HFFc6 (cell line): ENCODE measurements around the gene CRISP3. TPM values are rescaled to one million over a fixed set of nuclear protein-coding genes. Genes with fewer than 3 reads are reported as not detected.

ENCODE experiments used
- DNase-seq: peaks from one replicate; pipeline ENCODE4 v3.0.0-alpha.2; 2018
- H3K27ac Mint-ChIP-seq: 2 replicates; pipeline ENCODE4 v1.8.0; 2020; ENCODE audit warnings: mild to moderate bottlenecking, mixed read lengths
- H3K27me3 Mint-ChIP-seq: 2 replicates; pipeline ENCODE4 v1.8.0; 2021; ENCODE audit warnings: mild to moderate bottlenecking, moderate library complexity, mixed read lengths; ENCODE audit not compliant: insufficient read depth
- H3K36me3 Mint-ChIP-seq: 2 replicates; pipeline ENCODE4 v1.8.0; 2021; ENCODE audit warnings: low read depth, mixed read lengths
- H3K4me1 Mint-ChIP-seq: 2 replicates; pipeline ENCODE4 v1.8.0; 2020; ENCODE audit warnings: low read depth, mixed read lengths
- H3K4me3 Mint-ChIP-seq: 2 replicates; pipeline ENCODE4 v1.8.0; 2020; ENCODE audit warnings: mild to moderate bottlenecking, moderate library complexity, mixed read lengths
- H3K9me3 Mint-ChIP-seq: 2 replicates; pipeline ENCODE4 v1.8.0; 2020; ENCODE audit warnings: mild to moderate bottlenecking, mixed read lengths
- total RNA-seq, 6 experiments: library from RNA; stranded (reverse); fragmentation: NEBNext Ultra II Directional; extraction: Animal tissue kit (Norgen Biotek cat#: 25700); gene quantifications; 2 replicates in 1 of 6; 3 replicates in 5 of 6; pipeline ENCODE4 v1.2.3, GENCODE V29; 2021
- TF ChIP-seq, protein P1 (sequence below): fragments of 200-600 bp; sonication (generic); IDR thresholded peaks from 2 replicates; pipeline ENCODE4 v1.5.0; 2021; ENCODE audit warnings: antibody characterized with exemption, mild to moderate bottlenecking

The CRISP3 gene
- total RNA-seq, 6 experiments from 2014 or later: not detected

GRCh38 chr6:49782293-49782692 lies 38.1 kb upstream of the CRISP3 start:
- Mint-ChIP-seq H3K27me3 (no peaks in the 10 kb centered on the region), H3K4me3 (no peak overlapping the region), H3K36me3 (no peaks in the 10 kb centered on the region), H3K27ac (no peak overlapping the region), H3K4me1 (no peaks in the 10 kb centered on the region), H3K9me3 (peaks cover 32% of the 10 kb centered on the region)
- TF ChIP-seq, protein P1, sequence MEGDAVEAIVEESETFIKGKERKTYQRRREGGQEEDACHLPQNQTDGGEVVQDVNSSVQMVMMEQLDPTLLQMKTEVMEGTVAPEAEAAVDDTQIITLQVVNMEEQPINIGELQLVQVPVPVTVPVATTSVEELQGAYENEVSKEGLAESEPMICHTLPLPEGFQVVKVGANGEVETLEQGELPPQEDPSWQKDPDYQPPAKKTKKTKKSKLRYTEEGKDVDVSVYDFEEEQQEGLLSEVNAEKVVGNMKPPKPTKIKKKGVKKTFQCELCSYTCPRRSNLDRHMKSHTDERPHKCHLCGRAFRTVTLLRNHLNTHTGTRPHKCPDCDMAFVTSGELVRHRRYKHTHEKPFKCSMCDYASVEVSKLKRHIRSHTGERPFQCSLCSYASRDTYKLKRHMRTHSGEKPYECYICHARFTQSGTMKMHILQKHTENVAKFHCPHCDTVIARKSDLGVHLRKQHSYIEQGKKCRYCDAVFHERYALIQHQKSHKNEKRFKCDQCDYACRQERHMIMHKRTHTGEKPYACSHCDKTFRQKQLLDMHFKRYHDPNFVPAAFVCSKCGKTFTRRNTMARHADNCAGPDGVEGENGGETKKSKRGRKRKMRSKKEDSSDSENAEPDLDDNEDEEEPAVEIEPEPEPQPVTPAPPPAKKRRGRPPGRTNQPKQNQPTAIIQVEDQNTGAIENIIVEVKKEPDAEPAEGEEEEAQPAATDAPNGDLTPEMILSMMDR: no peak
- no peak for DNase-seq

GRCh38 chr6:49776444-49776843 lies 32.3 kb upstream of the CRISP3 start:
- Mint-ChIP-seq H3K27ac (no peak overlapping the region), H3K9me3 (peaks cover 26% of the 10 kb centered on the region), H3K36me3 (peaks cover 7% of the 10 kb centered on the region), H3K27me3 (no peaks in the 10 kb centered on the region), H3K4me1 (no peaks in the 10 kb centered on the region), H3K4me3 (no peak overlapping the region)
- TF ChIP-seq, protein P1: no peak
- DNase-seq: no peak

DNA sequence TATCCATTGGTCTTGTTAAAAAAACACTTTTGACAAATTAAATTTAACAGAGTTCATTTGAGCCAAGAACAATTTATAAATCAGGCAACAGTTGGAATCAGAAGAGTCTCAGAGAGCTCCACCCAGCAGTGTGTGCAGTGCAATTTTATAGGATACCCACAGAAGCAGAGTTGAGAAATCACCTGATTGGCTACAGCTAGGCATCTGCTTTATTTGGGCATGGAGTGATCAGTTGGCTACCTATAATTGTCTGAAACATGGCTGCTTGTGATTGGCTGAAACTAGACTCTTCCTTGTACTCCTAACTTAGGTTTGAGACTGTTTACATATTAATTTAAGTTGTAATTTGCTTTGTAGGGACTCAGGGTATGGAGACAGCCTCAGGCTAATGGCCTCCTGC lies 30.9 kb upstream of the CRISP3 start:
- no peak overlapping the region for H3K4me3 Mint-ChIP-seq
- H3K27ac Mint-ChIP-seq: no peak overlapping the region
- peaks cover 7% of the 10 kb centered on the region for H3K36me3 Mint-ChIP-seq
- DNase-seq: no peak
- no peaks in the 10 kb centered on the region for H3K27me3 Mint-ChIP-seq
- peaks cover 26% of the 10 kb centered on the region for H3K9me3 Mint-ChIP-seq
- TF ChIP-seq, protein P1: no peak
- no peaks in the 10 kb centered on the region for H3K4me1 Mint-ChIP-seq

- H3K4me1 Mint-ChIP-seq: no peaks in the 10 kb centered on the region
Measured at GRCh38 chr6:49772285-49772684, 28.1 kb upstream of the CRISP3 start.

GRCh38 chr6:49766762-49767161 lies 22.6 kb upstream of the CRISP3 start:
- Mint-ChIP-seq H3K4me1 (no peaks in the 10 kb centered on the region), H3K27ac (no peak overlapping the region), H3K4me3 (no peak overlapping the region), H3K9me3 (peaks cover 20% of the 10 kb centered on the region), H3K27me3 (no peaks in the 10 kb centered on the region), H3K36me3 (no peaks in the 10 kb centered on the region)
- no peak for DNase-seq
- TF ChIP-seq, protein P1: no peak

More at GRCh38 chr6:49772285-49772684, 28.1 kb upstream of the CRISP3 start:
- Mint-ChIP-seq H3K4me3 (no peak overlapping the region), H3K27me3 (no peaks in the 10 kb centered on the region), H3K27ac (no peak overlapping the region), H3K36me3 (peaks cover 7% of the 10 kb centered on the region), H3K9me3 (peaks cover 28% of the 10 kb centered on the region)
- TF ChIP-seq, protein P1: no peak
- DNase-seq: no peak
